Astrocyte (in vitro differentiated cells and primary cell): ENCODE measurements around the gene LMCD1. TPM values are rescaled to one million over a fixed set of nuclear protein-coding genes. Genes with fewer than 3 reads are reported as not detected.

Experiments
- DNase-seq: peaks from one replicate; pipeline ENCODE4 v3.0.0-alpha.2; 2010; ENCODE audit warnings: low read depth
- FAIRE-seq: peaks from 2 replicates; lab custom pipeline; 2011; peaks lifted over from hg19 to GRCh38; lab: Jason Lieb, UNC
- H2AFZ ChIP-seq: 2 replicates; pipeline ENCODE4 v1.6.0; 2012; ENCODE audit warnings: low read depth, low read length, inconsistent platforms
- H3K27ac ChIP-seq: 2 replicates; pipeline ENCODE4 v1.5.1; 2011; ENCODE audit warnings: low read depth, low read length, inconsistent platforms
- H3K27me3 ChIP-seq: 2 replicates; pipeline ENCODE4 v1.6.0; 2011; ENCODE audit warnings: low read length, inconsistent platforms; ENCODE audit not compliant: insufficient read depth
- H3K36me3 ChIP-seq: 2 replicates; pipeline ENCODE4 v1.5.1; 2011; ENCODE audit warnings: low read length, inconsistent platforms; ENCODE audit not compliant: insufficient read depth
- H3K4me1 ChIP-seq: 2 replicates; pipeline ENCODE4 v1.5.1; 2011; ENCODE audit warnings: low read length, inconsistent platforms; ENCODE audit not compliant: insufficient read depth
- H3K4me2 ChIP-seq: 2 replicates; pipeline ENCODE4 v1.6.0; 2012; ENCODE audit warnings: low read length, inconsistent platforms
- H3K4me3 ChIP-seq: 2 replicates; pipeline ENCODE4 v1.5.1; 2011; ENCODE audit warnings: low read depth, mild to moderate bottlenecking, low read length, inconsistent platforms; ENCODE audit not compliant: insufficient read depth
- H3K79me2 ChIP-seq: 2 replicates; pipeline ENCODE4 v1.6.0; 2012; ENCODE audit warnings: mild to moderate bottlenecking, low read length, inconsistent platforms; ENCODE audit not compliant: insufficient read depth
- H3K9ac ChIP-seq: 2 replicates; pipeline ENCODE4 v1.6.0; 2012; ENCODE audit warnings: mild to moderate bottlenecking, low read length, inconsistent platforms
- H3K9me3 ChIP-seq: 2 replicates; pipeline ENCODE4 v1.5.1; 2012; ENCODE audit warnings: low read depth, mild to moderate bottlenecking, low read length, inconsistent platforms; ENCODE audit not compliant: insufficient read depth
- H4K20me1 ChIP-seq: 2 replicates; pipeline ENCODE4 v1.6.0; 2012; ENCODE audit warnings: low read length, inconsistent platforms; ENCODE audit not compliant: insufficient read depth
- H3K27ac Mint-ChIP-seq: one replicate; pipeline ENCODE4 v1.8.0; 2021; ENCODE audit warnings: mild to moderate bottlenecking, mixed read lengths; ENCODE audit not compliant: unreplicated experiment
- H3K27me3 Mint-ChIP-seq: one replicate; pipeline ENCODE4 v1.8.0; 2021; ENCODE audit warnings: low read depth, mixed read lengths; ENCODE audit not compliant: unreplicated experiment
- H3K36me3 Mint-ChIP-seq: one replicate; pipeline ENCODE4 v1.8.0; 2021; ENCODE audit warnings: low read depth, mixed read lengths; ENCODE audit not compliant: unreplicated experiment
- H3K4me1 Mint-ChIP-seq: one replicate; pipeline ENCODE4 v1.8.0; 2021; ENCODE audit warnings: low read depth, mixed read lengths; ENCODE audit not compliant: unreplicated experiment
- H3K4me3 Mint-ChIP-seq: one replicate; pipeline ENCODE4 v1.8.0; 2021; ENCODE audit warnings: mild to moderate bottlenecking, moderate library complexity, mixed read lengths; ENCODE audit not compliant: unreplicated experiment
- H3K9me3 Mint-ChIP-seq: one replicate; pipeline ENCODE4 v1.8.0; 2021; ENCODE audit warnings: mild to moderate bottlenecking, mixed read lengths; ENCODE audit not compliant: unreplicated experiment
- CTCF ChIP-seq: IDR thresholded peaks from 2 replicates; pipeline ENCODE4 v1.5.1; 2011; ENCODE audit warnings: low read depth, mild to moderate bottlenecking, inconsistent platforms, low read length, moderate library complexity; ENCODE audit not compliant: insufficient read depth
- EZH2 ChIP-seq: IDR thresholded peaks from 2 replicates; pipeline ENCODE4 v1.6.1; 2012; ENCODE audit warnings: mild to moderate bottlenecking, low read length, inconsistent platforms; ENCODE audit not compliant: insufficient read depth
- total RNA-seq: library from RNA; stranded (reverse); gene quantifications from 2 replicates; pipeline ENCODE4 v1.2.1, GENCODE V29; 2021

Gene LMCD1
- total RNA-seq, 1 donor from 2014 or later, result 374 TPM

GRCh38 chr3:8480699-8481098, 20.9 kb upstream of the LMCD1 start:
- no peaks in the 10 kb centered on the region for H3K27me3 ChIP-seq
- H2AFZ ChIP-seq, result no peak overlapping the region
- no peaks in the 10 kb centered on the region for H3K36me3 ChIP-seq
- H3K9me3 ChIP-seq, result peaks cover 5% of the 10 kb centered on the region
- no peaks in the 10 kb centered on the region for H4K20me1 ChIP-seq
- H3K79me2 ChIP-seq, result no peaks in the 10 kb centered on the region
- Mint-ChIP-seq H3K4me3 (no peak overlapping the region), H3K27me3 (no peaks in the 10 kb centered on the region), H3K27ac (peak overlapping the region; percentile 44), H3K36me3 (peaks cover 7% of the 10 kb centered on the region), H3K4me1 (peaks cover 33% of the 10 kb centered on the region), H3K9me3 (peaks cover 16% of the 10 kb centered on the region)
- FAIRE-seq, result no peak
- no peak overlapping the region for H3K9ac ChIP-seq
- peaks cover 24% of the 10 kb centered on the region for H3K4me1 ChIP-seq
- H3K27ac ChIP-seq, result no peak overlapping the region
- H3K4me3 ChIP-seq, result no peak overlapping the region
- no peak for DNase-seq
- H3K4me2 ChIP-seq, result no peak overlapping the region
- TF ChIP-seq EZH2 (no peak), CTCF (no peak)

GRCh38 chr3:8481380-8481779, 20.2 kb upstream of the LMCD1 start:
- TF ChIP-seq EZH2 (no peak), CTCF (no peak)
- no peak overlapping the region for H2AFZ ChIP-seq
- no peak overlapping the region for H3K27ac ChIP-seq
- H3K79me2 ChIP-seq, result no peaks in the 10 kb centered on the region
- Mint-ChIP-seq H3K9me3 (peaks cover 16% of the 10 kb centered on the region), H3K36me3 (peaks cover 7% of the 10 kb centered on the region), H3K4me3 (no peak overlapping the region), H3K27ac (peak overlapping the region; percentile 44), H3K27me3 (no peaks in the 10 kb centered on the region), H3K4me1 (peaks cover 37% of the 10 kb centered on the region)
- DNase-seq (no peak), FAIRE-seq (no peak)
- peaks cover 5% of the 10 kb centered on the region for H3K9me3 ChIP-seq
- no peak overlapping the region for H3K9ac ChIP-seq
- H3K36me3 ChIP-seq, result no peaks in the 10 kb centered on the region
- no peak overlapping the region for H3K4me2 ChIP-seq
- H3K4me3 ChIP-seq, result no peak overlapping the region
- no peaks in the 10 kb centered on the region for H4K20me1 ChIP-seq
- peaks cover 24% of the 10 kb centered on the region for H3K4me1 ChIP-seq
- no peaks in the 10 kb centered on the region for H3K27me3 ChIP-seq

- no peaks in the 10 kb centered on the region for H3K27me3 Mint-ChIP-seq
- no peaks in the 10 kb centered on the region for H3K36me3 ChIP-seq
- H3K9ac ChIP-seq, result peak overlapping the region; percentile 52
- no peaks in the 10 kb centered on the region for H3K27me3 ChIP-seq
- no peaks in the 10 kb centered on the region for H4K20me1 ChIP-seq
- no peak overlapping the region for H3K4me3 Mint-ChIP-seq
- peaks cover 24% of the 10 kb centered on the region for H3K4me1 ChIP-seq
- H3K79me2 ChIP-seq, result no peaks in the 10 kb centered on the region
- H3K9me3 ChIP-seq, result peaks cover 5% of the 10 kb centered on the region
- TF ChIP-seq CTCF (no peak), EZH2 (no peak)
- H3K27ac ChIP-seq, result peak overlapping the region; percentile 71
- H3K4me2 ChIP-seq, result no peak overlapping the region
- no peak overlapping the region for H3K4me3 ChIP-seq
- H3K27ac Mint-ChIP-seq, result peak overlapping the region; percentile 95
- peaks cover 7% of the 10 kb centered on the region for H3K36me3 Mint-ChIP-seq
- FAIRE-seq (no peak), DNase-seq (no peak)
- peaks cover 16% of the 10 kb centered on the region for H3K9me3 Mint-ChIP-seq
- no peak overlapping the region for H2AFZ ChIP-seq
- peaks cover 42% of the 10 kb centered on the region for H3K4me1 Mint-ChIP-seq
Observed at GRCh38 chr3:8482263-8482662, 19.4 kb upstream of the LMCD1 start.
